Transverse colon (tissue), 4 donors: Measurements from ENCODE around the gene RALGAPA2.

ENCODE experiments used
- CTCF ChIP-seq, 5 experiments: fragments of 200-600 bp in 3 of 5; fragments of 450-650 bp in 2 of 5; sonication (generic) in 3 of 5; IDR thresholded peaks; 1 replicate in 2 of 5; 2 replicates in 3 of 5; pipeline ENCODE4 v1.5.1; 2016 to 2017; ENCODE audit warnings: antibody characterized with exemption in 5 of 5, inconsistent platforms in 3 of 5, mild to moderate bottlenecking in 2 of 5, moderate library complexity in 1 of 5
- POLR2A ChIP-seq: fragments of 450-650 bp; IDR thresholded peaks from one replicate; pipeline ENCODE4 v1.6.1; 2016; ENCODE audit warnings: antibody characterized with exemption, mild to moderate bottlenecking, moderate library complexity
- POLR2AphosphoS5 ChIP-seq, 3 donors: sonication (generic); formaldehyde crosslinking; IDR thresholded peaks; one replicate each; pipeline ENCODE4 v1.6.1; 2016; ENCODE audit warnings: antibody characterized with exemption in 3 of 3

GRCh38 chr20:20472684-20473274 is 239.7 kb downstream of the RALGAPA2 start:
- no peak for TF ChIP-seq CTCF (IDR thresholded peaks at IDR 0.05)
- TF ChIP-seq POLR2AphosphoS5 (IDR thresholded peaks at IDR 0.05) = no peak
- no peak for TF ChIP-seq POLR2A
